GM12878 (cell line): ENCODE results near the gene MYL7. TPM values are rescaled to one million over a fixed set of nuclear protein-coding genes. Genes with fewer than 3 reads are reported as not detected.

Experiments
- ATAC-seq: fragments of 200-7000 bp; cut with Tn5 transposase; 3 replicates; pipeline ENCODE4 v1.9.1; 2020; ENCODE audit warnings: mild to moderate bottlenecking, moderate library complexity
- BruUV-seq: library from RNA; stranded (reverse); fragments of 400-500 nt; replicated peaks from 2 replicates; lab custom pipeline; 2021; lab: Mats Ljungman, UMichigan
- CTCF ChIA-PET: fragments of 300-600 bp; sonication (Branson Sonifier 250); formaldehyde crosslinking; extraction: SDS; loops from one replicate; lab custom pipeline; 2021; ENCODE audit warnings: inconsistent platforms; lab: Yijun Ruan, JAX
- POLR2A ChIA-PET: fragments of 350-600 bp; formaldehyde crosslinking; extraction: SDS; loops from one replicate; lab custom pipeline; 2021; ENCODE audit warnings: inconsistent platforms; lab: Charles Lee
- RAD21 ChIA-PET: fragments of 300-600 bp; sonication (Branson Sonifier 250); formaldehyde crosslinking; loops from one replicate; lab custom pipeline; 2023; ENCODE audit warnings: antibody characterized with exemption; ENCODE audit not compliant: unreplicated experiment; lab: Charles Lee
- SMC1A ChIA-PET: fragments of 300-600 bp; sonication (Branson Sonifier 250); formaldehyde crosslinking; loops from one replicate; lab custom pipeline; 2023; ENCODE audit not compliant: unreplicated experiment, uncharacterized antibody; lab: Charles Lee
- DNase-seq: peaks from one replicate; pipeline ENCODE4 v3.0.0-alpha.2; 2011; ENCODE audit warnings: low read depth, low spot score
- FAIRE-seq: peaks from 3 replicates; lab custom pipeline; 2011; peaks lifted over from hg19 to GRCh38; lab: Jason Lieb, UNC
- H2AFZ ChIP-seq: 2 replicates; pipeline ENCODE4 v1.6.0; 2011; ENCODE audit warnings: low read depth, low read length, control low read depth; ENCODE audit not compliant: control insufficient read depth
- H3K27ac ChIP-seq: 2 replicates; pipeline ENCODE4 v1.5.1; 2011; ENCODE audit warnings: control low read depth; ENCODE audit not compliant: control insufficient read depth, insufficient read depth
- H3K27me3 ChIP-seq, 2 experiments: replicated peaks in 1 of 2; 2 replicates each; pipeline versions ENCODE4 v1.6.0 to v1.6.1; 2011; ENCODE audit warnings: low read length in 1 of 2; ENCODE audit not compliant: control insufficient read depth in 2 of 2, insufficient read depth in 2 of 2
- H3K36me3 ChIP-seq, 2 experiments: 2 replicates each; pipeline ENCODE4 v1.5.1; 2011; ENCODE audit warnings: low read length in 1 of 2; ENCODE audit not compliant: control insufficient read depth in 2 of 2, insufficient read depth in 2 of 2
- H3K4me1 ChIP-seq: 2 replicates; pipeline ENCODE4 v1.6.1; 2011; ENCODE audit warnings: mild to moderate bottlenecking, low read length, moderate library complexity, mixed read lengths; ENCODE audit not compliant: control insufficient read depth, insufficient read depth
- H3K4me2 ChIP-seq: 2 replicates; pipeline ENCODE4 v1.6.0; 2011; ENCODE audit warnings: control low read depth; ENCODE audit not compliant: control insufficient read depth, insufficient read depth
- H3K4me3 ChIP-seq: fragments of 200-600 bp; sonication (generic); 2 replicates; pipeline ENCODE4 v1.5.1; 2016
- H3K79me2 ChIP-seq: 2 replicates; pipeline ENCODE4 v1.6.0; 2011; ENCODE audit warnings: low read length; ENCODE audit not compliant: control insufficient read depth, insufficient read depth
- H3K9ac ChIP-seq: 2 replicates; pipeline ENCODE4 v1.8.0; 2011; ENCODE audit warnings: low read length, control low read depth, mixed read lengths; ENCODE audit not compliant: control insufficient read depth, insufficient read depth
- H3K9me3 ChIP-seq: replicated peaks from 3 replicates; pipeline ENCODE4 v1.5.1; 2011; ENCODE audit warnings: mild to moderate bottlenecking, low read length; ENCODE audit not compliant: control insufficient read depth, insufficient read depth
- H4K20me1 ChIP-seq: 2 replicates; pipeline ENCODE4 v1.6.0; 2011; ENCODE audit not compliant: control insufficient read depth, insufficient read depth
- FOXM1 ChIP-seq: IDR thresholded peaks from 2 replicates; pipeline ENCODE4 v1.6.1; 2012; ENCODE audit warnings: low read depth, mild to moderate bottlenecking, inconsistent platforms, low read length, moderate library complexity
- NFYA ChIP-seq: IDR thresholded peaks from 2 replicates; pipeline ENCODE4 v1.6.1; 2011; ENCODE audit warnings: low read depth, mild to moderate bottlenecking, low read length, improper control_type of control experiment, borderline replicate concordance
- NFYB ChIP-seq: IDR thresholded peaks from 2 replicates; pipeline ENCODE4 v1.6.1; 2011; ENCODE audit warnings: low read depth, mild to moderate bottlenecking, low read length, improper control_type of control experiment, moderate library complexity; ENCODE audit not compliant: insufficient read depth
- POLR2A ChIP-seq: IDR thresholded peaks from 2 replicates; pipeline ENCODE4 v1.6.1; 2011; ENCODE audit warnings: low read depth, mild to moderate bottlenecking, low read length
- SIN3A ChIP-seq: IDR thresholded peaks from 2 replicates; pipeline ENCODE4 v1.6.1; 2012; ENCODE audit warnings: low read depth, low read length, improper control_type of control experiment
- WGBS: methylation state at CpG from one replicate; pipeline ENCODE4 v1.1.6; 2016; ENCODE audit warnings: low lambda C conversion rate; ENCODE audit not compliant: insufficient replicate concordance, insufficient coverage; ENCODE audit errors: missing lambda C conversion rate; 5-methylcytosine and 5-hydroxymethylcytosine counted together
- in situ Hi-C: fragments of 300-500 bp; cut with MboI; formaldehyde crosslinking; loops from 9 replicates; pipeline ENCODE4 v1.14.3; 2018; ENCODE audit warnings: mixed read lengths
- intact Hi-C: fragments of 100-400 bp; cut with micrococcal nuclease; formaldehyde crosslinking; loops from one replicate; pipeline ENCODE4 v1.14.2; 2022; ENCODE audit not compliant: unreplicated experiment
- polyA plus RNA-seq, 11 experiments: library from polyadenylated mRNA; depleted of rRNA in 4 of 11; unstranded in 6 of 11; stranded (reverse) in 5 of 11; fragments of >200 nt; fragmentation: Nextera tagmentation in 4 of 11; fragmentation: Illumina TruSeq in 1 of 11; extraction: Ambion mirVana in 4 of 11; extraction: Trizol in 1 of 11; gene quantifications; 1 replicate in 1 of 11; 2 replicates in 10 of 11; pipeline versions ENCODE4 v1.2.1 to v1.2.3, GENCODE V29; 2011 to 2016; ENCODE audit warnings: inconsistent platforms in 2 of 11, missing spikeins in 2 of 11, low read depth in 1 of 11
- total RNA-seq, 4 experiments: library from RNA; depleted of rRNA in 3 of 4; stranded (reverse); fragments of >200 nt in 3 of 4; fragmentation: Illumina TruSeq in 1 of 4; extraction: Trizol in 1 of 4; gene quantifications; 2 replicates each; pipeline versions ENCODE4 v1.2.1 to v1.2.3, GENCODE V29; 2013 to 2021
- TF ChIP-seq, protein P1 (sequence below): IDR thresholded peaks from 2 replicates; pipeline ENCODE4 v1.6.1; 2012; ENCODE audit warnings: low read depth, low read length, improper control_type of control experiment

The MYL7 gene
- total and polyA plus RNA-seq, 10 of the 15 experiments (the other 5 are each of a cell fraction or from before 2014, with no cell fraction given), result 1.9 TPM; not detected in 9

DNA sequence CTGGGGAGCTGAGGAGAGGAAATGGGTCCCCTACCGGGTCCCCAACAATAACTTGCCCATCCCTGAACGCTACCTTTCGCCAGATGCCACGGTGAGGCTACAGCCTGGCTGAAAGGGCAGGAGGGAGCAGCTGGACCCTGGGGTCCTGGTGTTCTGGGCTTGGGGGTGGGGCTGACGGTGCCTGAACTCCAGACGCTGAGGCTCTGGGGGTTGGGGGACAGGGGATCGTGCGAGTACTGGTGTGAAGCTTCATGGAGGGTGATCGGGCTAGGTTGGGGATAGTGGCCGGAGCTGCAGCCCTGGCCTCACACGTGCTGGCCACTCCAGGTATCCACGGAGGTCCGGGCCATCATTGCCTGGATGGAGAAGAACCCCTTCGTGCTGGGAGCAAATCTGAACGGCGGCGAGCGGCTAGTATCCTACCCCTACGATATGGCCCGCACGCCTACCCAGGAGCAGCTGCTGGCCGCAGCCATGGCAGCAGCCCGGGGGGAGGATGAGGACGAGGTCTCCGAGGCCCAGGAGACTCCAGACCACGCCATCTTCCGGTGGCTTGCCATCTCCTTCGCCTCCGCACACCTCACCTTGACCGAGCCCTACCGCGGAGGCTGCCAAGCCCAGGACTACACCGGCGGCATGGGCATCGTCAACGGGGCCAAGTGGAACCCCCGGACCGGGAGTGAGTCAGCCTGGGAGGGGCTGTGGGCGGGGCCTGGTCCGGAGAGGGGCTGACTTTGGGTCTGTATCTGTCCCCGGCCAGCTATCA, 28.7 kb downstream of the MYL7 start:
- SMC1A ChIA-PET, result no interaction called here
- in situ Hi-C loops (no loop called here), intact Hi-C loops (no loop called here)
- H4K20me1 ChIP-seq, result no peaks in the 10 kb centered on the region
- peaks cover 5 to 10% of the 10 kb centered on the region in 2 experiments; a peak in 3 of 4 replicates for H3K36me3 ChIP-seq
- WGBS, result 82% methylated on average over 40 of the region's 41 CpGs
- H3K79me2 ChIP-seq, result no peaks in the 10 kb centered on the region
- BruUV-seq, result no TSS peak
- H3K4me2 ChIP-seq, result no peak overlapping the region
- no peaks in the 10 kb centered on the region for H3K9me3 ChIP-seq
- CTCF ChIA-PET, result no interaction called here
- DNase-seq (no peak), ATAC-seq (no peak), FAIRE-seq (no peak)
- TF ChIP-seq POLR2A (0 out of 2 replicates have a peak, but pooled peaks have one; percentile 21), FOXM1 (no peak)
- H3K4me3 ChIP-seq, result no peak overlapping the region
- RAD21 ChIA-PET, result no interaction called here
- POLR2A ChIA-PET, result no interaction called here
- H3K9ac ChIP-seq, result no peak overlapping the region
- no peaks in the 10 kb centered on the region for H3K4me1 ChIP-seq
- no peak overlapping the region for H3K27ac ChIP-seq
- H3K27me3 ChIP-seq, result no peaks in the 10 kb centered on the region; a peak in 1 of 4 replicates
- H2AFZ ChIP-seq, result no peak overlapping the region

DNA sequence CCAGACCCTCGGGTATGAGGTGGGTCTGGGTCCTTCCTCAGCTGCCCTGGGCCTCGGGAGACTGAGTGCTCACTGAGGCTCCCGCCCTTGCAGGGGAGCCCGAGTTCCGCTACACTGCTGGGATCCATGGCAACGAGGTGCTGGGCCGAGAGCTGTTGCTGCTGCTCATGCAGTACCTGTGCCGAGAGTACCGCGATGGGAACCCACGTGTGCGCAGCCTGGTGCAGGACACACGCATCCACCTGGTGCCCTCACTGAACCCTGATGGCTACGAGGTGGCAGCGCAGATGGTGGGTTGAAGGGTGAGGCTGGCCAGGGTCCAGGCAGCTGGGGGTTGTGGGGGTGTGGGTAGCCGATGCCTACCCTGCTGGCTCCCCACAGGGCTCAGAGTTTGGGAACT, 29.4 kb downstream of the MYL7 start:
- Histone ChIP-seq H3K9me3 (no peaks in the 10 kb centered on the region), H3K27ac (no peak overlapping the region), H2AFZ (no peak overlapping the region)
- RAD21 ChIA-PET, result no interaction called here
- ATAC-seq, result no peak
- FAIRE-seq, result no peak
- no peak for TF ChIP-seq NFYA
- TF ChIP-seq POLR2A, result 0 out of 2 replicates have a peak, but pooled peaks have one; percentile 38
- TF ChIP-seq NFYB, result no peak
- TF ChIP-seq, protein P1, sequence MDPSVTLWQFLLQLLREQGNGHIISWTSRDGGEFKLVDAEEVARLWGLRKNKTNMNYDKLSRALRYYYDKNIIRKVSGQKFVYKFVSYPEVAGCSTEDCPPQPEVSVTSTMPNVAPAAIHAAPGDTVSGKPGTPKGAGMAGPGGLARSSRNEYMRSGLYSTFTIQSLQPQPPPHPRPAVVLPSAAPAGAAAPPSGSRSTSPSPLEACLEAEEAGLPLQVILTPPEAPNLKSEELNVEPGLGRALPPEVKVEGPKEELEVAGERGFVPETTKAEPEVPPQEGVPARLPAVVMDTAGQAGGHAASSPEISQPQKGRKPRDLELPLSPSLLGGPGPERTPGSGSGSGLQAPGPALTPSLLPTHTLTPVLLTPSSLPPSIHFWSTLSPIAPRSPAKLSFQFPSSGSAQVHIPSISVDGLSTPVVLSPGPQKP, result no peak
- TF ChIP-seq SIN3A, result no peak
- TF ChIP-seq, all 136 proteins: peak for 1
- in situ Hi-C loops, result no loop called here
- BruUV-seq, result no TSS peak
- SMC1A ChIA-PET, result no interaction called here
- Histone ChIP-seq H3K36me3 (peaks cover 5 to 6% of the 10 kb centered on the region in 2 experiments; a peak in 2 of 4 replicates), H3K79me2 (no peaks in the 10 kb centered on the region), H4K20me1 (no peaks in the 10 kb centered on the region), H3K4me1 (no peaks in the 10 kb centered on the region), H3K4me2 (no peak overlapping the region), H3K9ac (no peak overlapping the region), H3K4me3 (no peak overlapping the region), H3K27me3 (no peaks in the 10 kb centered on the region; a peak in 1 of 4 replicates)
- DNase-seq, result no peak
- WGBS, result 31% methylated on average over 16 of the region's 16 CpGs
- POLR2A ChIA-PET, result no interaction called here
- CTCF ChIA-PET, result no interaction called here
- intact Hi-C loops, result no loop called here
